Measurements from ENCODE around the gene HSPB6.

The HSPB6 gene

GRCh38 chr19:35764432-35765315 lies 7.8 kb upstream of the HSPB6 start:
- DNase-seq = no peak

GRCh38 chr19:35760711-35761349 lies 4.0 kb upstream of the HSPB6 start:
- no peak for DNase-seq

- no peak for DNase-seq
Measured at GRCh38 chr19:35759697-35760096, 2.9 kb upstream of the HSPB6 start.

GRCh38 chr19:35757749-35758608 lies 1.1 kb upstream of the HSPB6 start, which contains the start of gene PROSER3:
TSS of gene PROSER3 (plus strand) at chr19:35758176. CDS start at chr19:35758216, 40 bp downstream.
- peak; percentile 99 for DNase-seq

- no peak for DNase-seq
Measured at GRCh38 chr19:35757231-35757748, 461 bp upstream of the HSPB6 start.

GRCh38 chr19:35755550-35756376 lies 1.1 kb downstream of the HSPB6 start:
- DNase-seq = no peak

- no peak for DNase-seq
Measured at GRCh38 chr19:35755131-35755549, 1.7 kb downstream of the HSPB6 start.

GRCh38 chr19:35754370-35755130 lies 2.3 kb downstream of the HSPB6 start:
- no peak for DNase-seq

- DNase-seq = no peak
Measured at GRCh38 chr19:35753634-35754369, 3.0 kb downstream of the HSPB6 start.

- no peak for DNase-seq
Measured at GRCh38 chr19:35752746-35753350, 4.0 kb downstream of the HSPB6 start.

- DNase-seq = no peak
Measured at GRCh38 chr19:35751839-35752745, 4.7 kb downstream of the HSPB6 start.

GRCh38 chr19:35750167-35750566 lies 6.7 kb downstream of the HSPB6 start:
- DNase-seq = no peak

- DNase-seq = peak; percentile 100
Measured at GRCh38 chr19:35748106-35749020, 8.5 kb downstream of the HSPB6 start, which contains the start of gene LIN37. TSS of gene LIN37 (plus strand) at chr19:35748576. CDS start at chr19:35748725, 149 bp downstream.

GRCh38 chr19:35746531-35746930 lies 10.3 kb downstream of the HSPB6 start:
- DNase-seq = no peak

GRCh38 chr19:35746087-35746462 lies 10.8 kb downstream of the HSPB6 start:
- no peak for DNase-seq

- peak; percentile 100 for DNase-seq
Measured at GRCh38 chr19:35745328-35746086, 11.3 kb downstream of the HSPB6 start, which contains the start of the genes PSENEN and U2AF1L4. TSS of gene PSENEN (plus strand) at chr19:35745651. CDS start at chr19:35745931, 280 bp downstream. TSS of gene U2AF1L4 (minus strand) at chr19:35745418. CDS start at chr19:35745391, 27 bp downstream.

All from NCI-H1930 (cell line).